Measurements from ENCODE around the gene RAPGEF3.
A peak's percentile ranks its signal among the peaks of the same experiment; 100 is the strongest.

Gene RAPGEF3

DNA sequence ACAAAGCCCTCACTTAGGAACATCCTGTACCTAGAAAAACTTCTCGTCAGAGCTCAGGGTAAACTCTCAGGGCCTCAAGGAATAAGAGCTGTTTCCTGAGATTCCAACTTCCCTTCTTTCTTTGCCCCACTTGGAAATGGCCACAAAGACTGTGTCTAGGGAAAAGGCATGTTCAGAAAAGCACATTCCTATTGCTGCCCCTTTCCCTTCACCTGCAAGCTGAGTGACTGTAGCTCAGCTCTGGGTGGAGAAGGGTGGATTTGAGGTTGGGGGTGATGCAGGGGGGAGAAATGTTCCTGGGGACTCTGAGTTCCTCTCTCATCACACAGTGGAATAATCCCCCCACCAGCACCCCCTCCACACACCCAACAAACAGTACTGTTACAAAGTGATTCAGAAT, 40.1 kb downstream of the RAPGEF3 start:
- DNase-seq (ENCODE audit: low read depth) = no peak

DNA sequence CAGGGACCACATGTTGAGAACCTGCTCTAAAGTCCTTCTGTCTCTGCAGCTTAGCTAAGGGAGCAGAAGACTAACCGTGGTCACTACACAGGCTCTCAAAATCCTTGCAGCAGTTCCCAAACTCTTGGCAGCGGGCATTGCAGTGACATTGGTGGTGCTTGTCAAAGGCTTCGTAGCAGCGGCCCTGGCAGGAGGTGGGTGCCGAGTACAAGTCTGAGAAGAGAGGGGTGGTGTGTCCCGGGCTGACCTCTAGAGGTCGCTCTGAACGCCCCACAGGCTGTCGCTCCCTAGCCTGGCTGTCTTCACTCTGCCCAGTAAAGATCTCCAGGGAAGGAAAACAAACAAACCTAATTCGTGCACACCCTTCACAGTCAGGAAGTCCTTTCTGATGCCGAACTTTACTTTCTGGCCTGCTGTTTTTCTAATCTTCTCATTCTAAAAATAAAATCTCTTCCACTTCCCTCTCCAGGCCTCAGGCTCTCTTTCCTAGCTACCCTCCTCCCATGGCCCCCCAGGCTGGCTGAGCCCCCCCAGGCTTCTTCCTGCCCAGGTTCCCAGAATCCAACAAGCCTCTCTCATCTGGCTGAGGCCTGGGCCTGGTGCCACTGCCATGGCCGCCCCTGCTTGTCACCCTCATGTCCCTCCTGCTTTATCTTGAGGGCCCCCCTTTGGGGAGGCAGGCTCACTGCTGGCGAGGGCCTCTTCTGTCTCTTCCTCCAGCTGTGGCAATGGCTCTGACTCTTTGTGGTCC, 41.1 kb downstream of the RAPGEF3 start:
- peak; percentile 28 for DNase-seq (ENCODE audit: low read depth)

- no peak for DNase-seq (ENCODE audit: low read depth)
These were observed 41.6 kb downstream of the RAPGEF3 start for GRCh38 chr12:47717046-47717442.

GRCh38 chr12:47715877-47716548, 42.7 kb downstream of the RAPGEF3 start:
- no peak for DNase-seq (ENCODE audit: low read depth)

- DNase-seq (ENCODE audit: low read depth) = peak; percentile 65
These were observed 43.2 kb downstream of the RAPGEF3 start for GRCh38 chr12:47715393-47715876.

GRCh38 chr12:47714826-47715386, 43.8 kb downstream of the RAPGEF3 start:
- no peak for DNase-seq (ENCODE audit: low read depth)

DNA sequence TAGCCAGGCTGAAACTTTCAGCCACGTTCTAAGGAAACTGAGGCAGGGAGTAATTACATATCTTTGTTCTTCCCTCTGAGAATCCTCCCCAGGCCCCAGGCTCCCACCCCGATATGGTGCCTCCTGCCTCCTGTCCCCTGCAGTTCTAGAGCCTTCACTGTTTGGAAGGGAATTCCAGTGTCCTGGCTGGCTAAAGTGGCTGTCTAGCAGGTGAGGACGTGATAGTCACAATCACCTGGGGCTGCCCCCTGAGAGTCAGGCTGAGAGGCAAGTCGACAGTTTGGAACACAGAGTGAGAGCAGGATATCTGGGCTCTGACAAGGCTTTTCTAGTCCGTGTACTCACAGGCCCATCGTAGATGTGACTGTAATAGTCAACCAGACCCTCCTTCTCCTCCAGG, 46.5 kb downstream of the RAPGEF3 start:
- no peak for DNase-seq (ENCODE audit: low read depth)

- DNase-seq (ENCODE audit: low read depth) = no peak
These were observed 47.2 kb downstream of the RAPGEF3 start for GRCh38 chr12:47711448-47711847.

DNA sequence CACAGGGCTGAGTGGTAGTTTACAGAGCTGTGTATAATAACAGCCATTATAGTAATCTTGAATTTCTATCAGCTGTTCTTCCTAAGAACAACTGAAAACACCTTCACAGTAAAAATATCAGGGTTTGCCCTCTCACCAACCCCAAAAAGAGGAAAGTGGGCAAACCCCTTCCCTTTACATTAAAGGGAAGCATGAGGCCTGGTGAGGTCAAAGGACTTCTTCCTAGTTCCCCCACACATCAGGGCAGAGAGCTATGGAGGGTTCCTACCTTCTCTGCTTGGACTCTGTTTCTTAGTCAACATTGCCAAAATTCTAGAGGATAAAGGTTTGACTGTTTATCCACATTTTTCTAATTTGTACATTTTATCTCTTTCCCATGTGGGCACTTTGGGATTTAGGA, 48.4 kb downstream of the RAPGEF3 start:
- no peak for DNase-seq (ENCODE audit: low read depth)

- no peak for DNase-seq (ENCODE audit: low read depth)
These were observed 49.0 kb downstream of the RAPGEF3 start for GRCh38 chr12:47709671-47710070.

- no peak for DNase-seq (ENCODE audit: low read depth)
These were observed 49.4 kb downstream of the RAPGEF3 start for GRCh38 chr12:47709237-47709636.

DNA sequence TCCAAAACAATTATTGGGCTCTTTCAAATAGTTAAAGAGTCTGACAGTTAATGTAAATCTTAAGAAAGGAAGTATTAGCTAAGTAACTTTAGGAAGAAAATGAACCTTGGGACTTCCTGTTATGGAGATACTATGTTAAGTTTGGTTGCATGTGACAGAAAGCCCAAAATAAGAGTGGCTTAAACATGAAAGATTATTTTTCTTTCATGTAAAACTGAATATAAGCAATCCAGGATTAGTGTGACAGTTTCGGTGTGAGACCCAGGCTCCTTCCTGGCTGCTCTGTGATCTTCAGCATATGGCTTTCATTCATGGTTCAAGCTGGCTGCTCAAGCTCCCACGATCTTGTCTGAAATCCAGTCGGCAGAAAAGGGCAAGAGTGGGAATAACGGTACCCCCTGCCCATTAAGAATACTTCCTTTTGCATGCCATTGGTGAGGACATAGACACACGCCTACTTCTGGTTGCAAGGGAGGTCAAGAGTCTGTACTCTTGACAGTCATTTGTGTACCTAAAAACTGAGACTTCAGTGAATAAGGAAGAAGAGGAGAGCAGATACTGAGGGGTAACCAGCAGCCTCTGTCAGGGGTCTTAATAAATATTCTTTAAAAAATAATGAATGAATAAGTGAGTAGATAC, 50.7 kb downstream of the RAPGEF3 start:
- no peak for DNase-seq (ENCODE audit: low read depth)

DNA sequence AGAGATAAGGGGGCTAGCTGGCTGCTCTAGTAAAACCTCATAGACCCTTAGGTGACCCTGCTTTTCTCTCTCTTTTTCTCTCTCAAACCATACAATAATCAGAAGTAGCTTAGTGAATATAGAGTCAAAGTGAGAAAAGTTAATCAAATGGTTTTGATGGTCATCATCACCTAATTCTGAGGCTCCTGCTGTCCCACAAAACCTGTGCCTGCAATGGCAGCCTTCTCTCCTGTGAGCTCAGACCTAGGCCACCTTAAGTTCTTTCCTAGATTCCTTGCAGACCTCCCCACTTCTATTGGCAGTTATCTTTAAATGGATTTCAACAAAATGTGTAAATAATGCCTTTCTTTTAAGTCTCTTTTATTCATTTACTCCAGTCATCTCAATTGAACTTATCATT, 51.3 kb downstream of the RAPGEF3 start:
- DNase-seq (ENCODE audit: low read depth) = no peak

GRCh38 chr12:47705566-47706425, 52.9 kb downstream of the RAPGEF3 start, which contains the start of gene RPAP3:
Gene RPAP3 (minus strand): TSS chr12:47706030. CDS start chr12:47702840, 3,190 bp downstream.
- DNase-seq (ENCODE audit: low read depth) = peak; percentile 97

GRCh38 chr12:47705229-47705565, 53.5 kb downstream of the RAPGEF3 start:
- no peak for DNase-seq (ENCODE audit: low read depth)

DNA sequence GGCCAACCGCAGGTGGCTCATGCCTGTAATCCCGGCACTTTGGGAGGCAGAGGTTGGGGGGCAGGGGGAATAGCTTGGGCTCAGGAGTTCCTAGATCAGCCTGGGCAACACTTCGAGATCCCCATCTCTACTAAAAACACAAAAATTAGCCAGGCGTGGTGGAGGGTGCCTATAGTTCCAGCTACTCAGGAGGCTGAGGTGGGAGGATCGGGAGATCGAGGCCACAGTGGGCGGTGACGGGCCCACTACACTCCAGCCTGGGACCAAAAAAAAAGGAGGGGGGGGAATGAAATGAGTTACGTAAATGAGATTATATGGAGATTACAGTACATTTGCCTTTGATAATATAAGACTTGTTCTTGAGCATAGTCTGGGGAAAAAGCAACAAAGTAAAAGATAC, 54.0 kb downstream of the RAPGEF3 start:
- no peak for DNase-seq (ENCODE audit: low read depth)

DNA sequence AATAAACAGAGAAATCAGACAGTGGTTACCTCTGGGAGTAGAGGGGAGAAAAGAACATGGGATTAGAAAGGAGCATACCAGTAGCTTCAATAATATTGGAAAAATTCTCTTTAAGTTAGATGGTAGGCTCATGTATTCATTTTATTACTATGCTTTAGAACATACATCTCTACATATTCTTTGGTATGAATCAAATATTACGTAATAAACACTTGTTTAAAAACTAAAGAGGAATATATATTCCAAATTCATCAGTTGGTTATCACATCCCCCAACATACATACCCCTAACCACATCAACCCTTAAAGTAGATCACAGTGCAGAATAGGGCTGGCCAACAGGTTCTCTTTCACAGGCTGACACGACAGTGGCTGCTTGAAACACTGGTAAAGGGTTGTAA, 58.4 kb downstream of the RAPGEF3 start:
- no peak for DNase-seq (ENCODE audit: low read depth)

DNA sequence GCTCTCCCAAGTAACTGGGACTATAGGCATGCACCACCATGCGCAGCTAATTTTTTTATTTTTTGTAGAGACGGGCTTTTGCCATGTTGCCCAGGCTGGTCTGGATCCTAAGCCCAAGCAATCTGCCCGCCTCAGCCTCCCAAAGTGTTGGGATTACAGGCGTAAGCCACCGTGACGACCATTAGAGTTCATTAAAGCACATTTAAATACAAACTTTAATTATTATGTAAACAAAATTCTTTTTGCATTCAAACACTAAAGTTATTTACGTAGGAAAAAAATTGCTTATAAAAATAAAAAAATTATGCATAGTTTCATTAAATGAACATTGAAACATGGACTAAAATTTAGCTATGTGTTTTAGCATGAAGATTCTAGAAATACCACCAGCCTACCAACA, 60.0 kb downstream of the RAPGEF3 start:
- no peak for DNase-seq (ENCODE audit: low read depth)

DNA sequence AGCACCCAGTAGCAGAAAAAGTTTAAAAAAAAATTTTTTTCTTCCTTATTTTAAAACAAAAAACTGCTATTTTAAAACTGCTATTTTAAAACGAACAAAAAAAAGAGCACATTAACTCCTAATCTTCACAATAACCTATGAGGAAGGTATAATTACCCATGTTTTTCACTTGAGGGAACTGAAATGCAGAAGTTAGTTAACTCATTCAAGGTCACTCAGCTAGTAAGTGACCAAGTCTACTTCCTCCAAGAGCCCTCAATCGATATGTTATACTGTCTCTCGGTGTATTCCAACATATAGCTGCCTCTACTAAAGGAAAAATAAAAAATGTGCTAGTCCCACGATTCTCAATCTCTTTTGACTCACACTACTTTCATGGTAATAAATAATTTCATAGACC, 60.6 kb downstream of the RAPGEF3 start:
- DNase-seq (ENCODE audit: low read depth) = no peak

DNA sequence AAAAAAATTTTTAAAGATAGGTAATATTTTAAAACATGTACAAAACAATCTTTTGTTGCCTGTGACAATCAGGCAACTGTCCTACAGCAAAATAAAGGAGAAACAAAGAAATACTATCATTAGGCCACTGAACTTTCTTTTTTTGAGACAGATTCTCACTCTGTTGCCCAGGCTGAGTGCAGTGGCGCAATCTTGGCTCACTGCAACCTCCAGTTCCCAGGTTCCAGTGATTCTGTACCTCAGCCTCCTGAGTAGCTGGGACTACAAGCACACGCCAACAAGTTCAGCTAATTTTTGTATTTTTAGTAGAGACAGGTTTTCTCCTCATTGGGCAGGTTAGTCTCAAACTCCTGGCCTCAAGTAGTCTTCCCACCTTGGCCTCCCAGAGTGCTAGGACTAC, 69.5 kb downstream of the RAPGEF3 start:
- DNase-seq (ENCODE audit: low read depth) = no peak

- no peak for DNase-seq (ENCODE audit: low read depth)
These were observed 71.0 kb downstream of the RAPGEF3 start for GRCh38 chr12:47687636-47688035.

Data from activated T-helper 9 cell treated with anti-CD3 and anti-CD28 coated beads, Interleukin-2, amount 50 U/mL, for 16 hours (primary cell).